ENCODE measurements around the gene MRPS27.

The MRPS27 gene

DNA sequence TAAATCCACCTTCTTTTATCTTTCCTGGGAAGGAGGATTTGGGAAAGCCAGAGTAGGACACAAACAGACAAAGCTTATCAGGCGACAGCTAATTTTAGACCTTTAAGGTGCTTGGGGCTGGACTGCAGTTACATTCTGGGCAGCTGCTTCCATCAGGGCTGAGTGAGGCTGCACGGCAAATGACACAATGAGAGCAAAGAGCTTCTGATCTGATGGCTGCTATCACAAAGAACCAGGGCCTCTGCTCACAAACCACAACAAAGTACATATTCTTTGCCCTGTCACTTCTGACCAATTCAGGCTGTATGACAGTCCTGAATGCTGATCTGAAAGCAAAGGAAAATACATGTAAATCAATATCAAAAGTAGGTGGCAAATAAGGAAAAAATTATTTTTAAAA lies 93.1 kb downstream of the MRPS27 start:
- no peak overlapping the region for H3K4me3 ChIP-seq (ENCODE audit: control insufficient read depth, low read depth, low read length)
- TF ChIP-seq, protein P1, sequence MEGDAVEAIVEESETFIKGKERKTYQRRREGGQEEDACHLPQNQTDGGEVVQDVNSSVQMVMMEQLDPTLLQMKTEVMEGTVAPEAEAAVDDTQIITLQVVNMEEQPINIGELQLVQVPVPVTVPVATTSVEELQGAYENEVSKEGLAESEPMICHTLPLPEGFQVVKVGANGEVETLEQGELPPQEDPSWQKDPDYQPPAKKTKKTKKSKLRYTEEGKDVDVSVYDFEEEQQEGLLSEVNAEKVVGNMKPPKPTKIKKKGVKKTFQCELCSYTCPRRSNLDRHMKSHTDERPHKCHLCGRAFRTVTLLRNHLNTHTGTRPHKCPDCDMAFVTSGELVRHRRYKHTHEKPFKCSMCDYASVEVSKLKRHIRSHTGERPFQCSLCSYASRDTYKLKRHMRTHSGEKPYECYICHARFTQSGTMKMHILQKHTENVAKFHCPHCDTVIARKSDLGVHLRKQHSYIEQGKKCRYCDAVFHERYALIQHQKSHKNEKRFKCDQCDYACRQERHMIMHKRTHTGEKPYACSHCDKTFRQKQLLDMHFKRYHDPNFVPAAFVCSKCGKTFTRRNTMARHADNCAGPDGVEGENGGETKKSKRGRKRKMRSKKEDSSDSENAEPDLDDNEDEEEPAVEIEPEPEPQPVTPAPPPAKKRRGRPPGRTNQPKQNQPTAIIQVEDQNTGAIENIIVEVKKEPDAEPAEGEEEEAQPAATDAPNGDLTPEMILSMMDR (IDR thresholded peaks at IDR 0.05; ENCODE audit: control insufficient read depth, insufficient read depth, low read depth, low read length, missing control alignments): no peak

DNA sequence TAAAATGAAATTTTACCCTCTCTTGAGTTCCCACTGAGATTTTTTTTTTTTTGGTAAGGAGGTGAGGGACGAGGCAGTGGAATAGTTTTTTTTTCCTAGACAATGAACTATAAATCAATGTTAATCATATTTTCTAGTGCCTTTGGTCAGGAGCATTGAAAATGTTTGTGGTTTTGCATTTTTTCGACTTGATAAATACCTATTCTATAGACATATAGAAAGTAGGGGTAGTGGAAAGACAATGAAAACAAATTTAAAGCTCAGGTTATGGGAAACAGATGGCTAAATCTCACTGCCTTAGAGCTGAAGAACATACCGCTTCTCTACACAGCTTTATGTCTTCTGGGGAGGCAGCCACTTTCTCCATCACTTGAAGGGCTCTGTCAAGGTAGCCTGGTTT lies 94.3 kb downstream of the MRPS27 start:
- no peak overlapping the region for H3K4me3 ChIP-seq (ENCODE audit: control insufficient read depth, low read depth, low read length)
- TF ChIP-seq, protein P1 (IDR thresholded peaks at IDR 0.05; ENCODE audit: control insufficient read depth, insufficient read depth, low read depth, low read length, missing control alignments): no peak
- DNase-seq (ENCODE audit: low read depth): no peak

More for the DNA sequence above, 93.1 kb downstream of the MRPS27 start:
- DNase-seq (ENCODE audit: low read depth): no peak

DNA sequence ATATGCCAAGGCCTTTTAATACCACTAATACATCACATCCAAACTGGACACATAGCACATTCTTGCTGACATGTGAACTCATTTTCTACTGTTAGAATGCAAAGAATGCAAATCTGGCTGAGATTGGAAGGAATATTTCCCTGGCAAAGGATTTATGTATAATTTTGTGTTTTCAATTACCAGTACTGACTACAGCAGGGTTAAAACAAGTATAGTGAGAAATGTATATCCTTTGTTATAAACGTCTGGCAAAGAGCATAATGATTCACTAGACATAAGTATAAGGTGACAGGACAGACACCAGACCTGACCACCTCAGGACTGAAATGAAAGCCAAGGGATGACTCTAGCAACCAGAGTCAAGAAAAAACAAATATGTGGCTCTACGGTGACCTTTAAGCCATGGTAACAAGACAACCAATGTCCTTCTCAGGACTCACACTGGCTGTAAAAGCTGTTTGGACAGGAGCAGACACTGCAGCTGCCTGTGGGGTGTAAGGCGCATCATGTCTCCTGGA lies 95.0 kb downstream of the MRPS27 start:
- DNase-seq (ENCODE audit: low read depth): no peak
- TF ChIP-seq, protein P1 (IDR thresholded peaks at IDR 0.05; ENCODE audit: control insufficient read depth, insufficient read depth, low read depth, low read length, missing control alignments): no peak
- no peak overlapping the region for H3K4me3 ChIP-seq (ENCODE audit: control insufficient read depth, low read depth, low read length)

DNA sequence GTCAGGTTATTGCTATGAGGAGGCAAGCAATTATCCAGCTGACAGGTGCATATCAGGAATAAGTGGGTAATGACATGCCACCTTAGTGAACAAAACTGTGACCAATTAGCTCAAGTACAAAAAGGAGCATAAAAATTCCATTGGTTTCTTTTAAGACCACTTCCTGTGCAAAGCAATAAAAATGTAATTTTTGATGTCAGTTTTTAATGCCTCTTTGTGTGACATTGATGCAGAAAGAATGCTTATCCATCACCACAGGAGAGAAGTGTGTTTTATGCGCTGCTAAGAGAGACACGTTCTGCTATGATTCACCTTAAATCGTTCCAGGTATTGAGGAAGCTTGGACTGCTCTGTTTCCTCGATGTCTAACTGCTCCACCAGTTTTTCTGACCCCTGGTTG lies 96.7 kb downstream of the MRPS27 start:
- no peak overlapping the region for H3K4me3 ChIP-seq (ENCODE audit: control insufficient read depth, low read depth, low read length)
- TF ChIP-seq, protein P1 (IDR thresholded peaks at IDR 0.05; ENCODE audit: control insufficient read depth, insufficient read depth, low read depth, low read length, missing control alignments): no peak
- DNase-seq (ENCODE audit: low read depth): no peak

DNA sequence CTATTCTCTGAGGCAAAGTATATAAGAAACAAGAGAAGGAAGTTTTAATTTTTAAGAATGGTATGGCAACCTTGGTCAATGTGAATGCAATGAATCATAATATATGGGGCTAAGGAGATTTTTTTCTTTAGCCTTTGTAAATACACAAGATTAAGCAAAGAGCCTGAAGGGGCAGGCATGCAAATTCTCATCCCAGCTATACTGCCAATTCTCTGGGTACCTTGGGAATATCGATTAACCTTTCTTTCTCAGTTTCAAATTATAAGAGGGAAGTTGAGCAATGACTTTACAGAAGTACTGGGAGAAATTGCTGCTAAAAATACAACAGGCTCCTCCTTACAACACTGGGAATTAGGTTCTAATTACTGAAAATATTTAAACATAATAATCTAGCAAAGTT lies 97.5 kb downstream of the MRPS27 start:
- no peak for DNase-seq (ENCODE audit: low read depth)
- TF ChIP-seq, protein P1 (IDR thresholded peaks at IDR 0.05; ENCODE audit: control insufficient read depth, insufficient read depth, low read depth, low read length, missing control alignments): no peak
- H3K4me3 ChIP-seq (ENCODE audit: control insufficient read depth, low read depth, low read length): no peak overlapping the region

DNA sequence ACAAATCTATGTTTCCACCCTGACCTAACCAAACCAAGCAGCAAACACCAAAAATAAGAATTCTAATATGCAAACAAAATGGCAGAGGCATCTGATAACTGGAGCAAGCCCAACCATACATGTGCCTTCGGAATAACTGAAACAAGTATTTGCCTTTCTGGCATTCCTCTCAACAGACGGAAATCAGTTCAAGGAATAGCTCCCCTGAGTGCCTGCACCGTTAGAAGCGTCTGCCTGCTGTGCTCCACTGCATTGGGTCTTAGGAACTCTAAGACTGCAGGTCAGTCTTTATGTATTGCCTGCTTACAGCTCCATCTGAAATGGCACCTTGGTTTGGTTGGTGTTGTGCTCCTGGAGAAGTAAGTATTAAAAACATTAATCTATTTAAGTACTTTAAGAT lies 98.5 kb downstream of the MRPS27 start:
- TF ChIP-seq, protein P1 (IDR thresholded peaks at IDR 0.05; ENCODE audit: control insufficient read depth, insufficient read depth, low read depth, low read length, missing control alignments): no peak
- no peak overlapping the region for H3K4me3 ChIP-seq (ENCODE audit: control insufficient read depth, low read depth, low read length)
- DNase-seq (ENCODE audit: low read depth): no peak

DNA sequence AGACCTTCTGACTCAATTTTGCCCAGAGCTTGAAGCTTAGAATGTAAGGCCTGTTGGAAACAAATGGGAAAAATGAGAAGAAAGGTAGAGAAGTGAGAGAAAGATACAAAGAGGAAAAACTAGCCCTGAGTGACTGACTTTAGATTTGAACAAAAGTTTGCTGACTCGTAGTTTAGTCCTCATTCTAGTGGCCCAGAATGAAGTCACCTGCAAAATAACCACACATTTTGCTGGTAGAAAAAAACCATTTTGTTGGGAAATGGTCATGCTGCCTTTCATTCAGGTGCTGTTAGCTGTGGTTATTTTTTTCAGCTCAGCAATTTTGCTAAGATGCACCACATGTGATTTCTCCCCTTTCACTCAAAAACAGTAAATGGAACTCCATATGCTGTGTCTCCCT lies 98.9 kb downstream of the MRPS27 start:
- TF ChIP-seq, protein P1 (IDR thresholded peaks at IDR 0.05; ENCODE audit: control insufficient read depth, insufficient read depth, low read depth, low read length, missing control alignments): no peak
- H3K4me3 ChIP-seq (ENCODE audit: control insufficient read depth, low read depth, low read length): no peak overlapping the region
- DNase-seq (ENCODE audit: low read depth): no peak

Measured in AG09309 (cell line).